Immature natural killer cell (primary cell): ENCODE data around the gene CENPS. TPM values are rescaled to one million over a fixed set of nuclear protein-coding genes. Genes with fewer than 3 reads are reported as not detected.

Source experiments
- DNase-seq, 3 donors: peaks; one replicate each; pipeline ENCODE4 v3.0.0; 2022; ENCODE audit warnings: mixed read lengths in 1 of 3
- H3K27ac Mint-ChIP-seq, 6 donors: one replicate each; pipeline ENCODE4 v1.8.0; 2020; ENCODE audit warnings: mixed read lengths in 6 of 6, mild to moderate bottlenecking in 5 of 6, inconsistent platforms in 4 of 6, moderate library complexity in 3 of 6
- H3K27me3 Mint-ChIP-seq, 3 donors: one replicate each; pipeline ENCODE4 v1.8.0; 2020 to 2021; ENCODE audit warnings: low read depth in 3 of 3, mild to moderate bottlenecking in 3 of 3, mixed read lengths in 3 of 3, moderate library complexity in 3 of 3, inconsistent platforms in 1 of 3
- H3K36me3 Mint-ChIP-seq, 3 donors: one replicate each; pipeline ENCODE4 v1.8.0; 2020; ENCODE audit warnings: mixed read lengths in 3 of 3, inconsistent platforms in 2 of 3, mild to moderate bottlenecking in 2 of 3
- H3K4me1 Mint-ChIP-seq, 2 donors: one replicate each; pipeline ENCODE4 v1.8.0; 2020; ENCODE audit warnings: inconsistent platforms in 2 of 2, mild to moderate bottlenecking in 2 of 2, mixed read lengths in 2 of 2, moderate library complexity in 1 of 2
- H3K4me3 Mint-ChIP-seq, 5 donors: one replicate each; pipeline ENCODE4 v1.8.0; 2020; ENCODE audit warnings: mild to moderate bottlenecking in 5 of 5, mixed read lengths in 5 of 5, inconsistent platforms in 3 of 5, moderate library complexity in 3 of 5
- H3K9me3 Mint-ChIP-seq, 6 donors: one replicate each; pipeline ENCODE4 v1.8.0; 2020; ENCODE audit warnings: mild to moderate bottlenecking in 6 of 6, mixed read lengths in 6 of 6, inconsistent platforms in 4 of 6, moderate library complexity in 3 of 6
- polyA plus RNA-seq, 3 donors: library from polyadenylated mRNA; unstranded; fragments of 300-500 nt; fragmentation: Illumina TruSeq; gene quantifications; one replicate each; pipeline ENCODE4 v1.2.3, GENCODE V29; 2021

Gene CENPS
- polyA plus RNA-seq, 3 donors from 2014 or later, result 7.8 to 12.1 (median 8.1) TPM

DNA sequence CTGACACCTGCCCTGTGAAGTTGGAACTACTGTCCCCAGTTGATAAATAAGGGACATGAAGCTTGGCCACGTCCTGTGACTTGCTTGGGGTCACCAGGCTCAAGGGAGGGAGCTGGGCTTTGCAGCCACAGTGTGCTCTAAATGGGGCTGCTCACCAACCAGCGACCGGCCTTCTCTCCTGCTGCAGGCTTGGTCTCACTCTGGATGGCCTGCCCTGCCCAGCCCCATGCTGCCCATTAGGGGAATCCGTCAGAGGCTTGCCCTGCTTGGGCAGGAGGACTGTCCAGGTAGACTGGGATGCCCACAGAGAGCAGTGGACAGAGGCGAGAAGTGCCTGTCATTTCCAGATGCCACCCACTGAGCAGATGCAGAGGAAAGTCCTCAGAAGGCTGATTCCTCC, 1.2 kb upstream of the CENPS start:
- Mint-ChIP-seq H3K4me3 (peak overlapping the region in 2 of 5 donors; percentile 85 to 90), H3K27me3 (peaks cover 11 to 25% (median 11%) of the 10 kb centered on the region in 3 donors)

DNA sequence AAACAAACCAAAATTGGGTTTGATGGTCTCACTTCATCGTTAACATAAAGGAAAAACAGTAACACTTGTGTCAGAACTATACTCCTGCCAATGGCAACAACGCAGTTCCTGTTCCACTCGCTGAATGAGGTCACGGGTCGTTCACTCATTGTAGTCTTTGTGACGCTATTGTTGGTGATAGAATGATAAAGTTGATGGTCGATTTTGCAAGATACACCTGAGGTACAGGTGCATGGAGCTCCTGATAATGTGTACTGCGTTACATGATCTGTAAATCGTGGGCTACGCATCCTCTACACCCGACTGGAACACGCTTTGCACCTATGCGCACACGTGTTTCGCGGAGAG, 391 bp upstream of the CENPS start:
- no peak for DNase-seq
- H3K36me3 Mint-ChIP-seq, result no peaks in the 10 kb centered on the region
- no peaks in the 10 kb centered on the region for H3K9me3 Mint-ChIP-seq
- peaks cover 11 to 25% (median 11%) of the 10 kb centered on the region in 3 donors for H3K27me3 Mint-ChIP-seq
- peak overlapping the region; percentile 85 to 90 (median 88) for H3K4me3 Mint-ChIP-seq
- H3K27ac Mint-ChIP-seq, result peak overlapping the region; percentile 78 to 95 (median 86)
- H3K4me1 Mint-ChIP-seq, result peaks cover 19 to 22% of the 10 kb centered on the region in 2 donors

More for the DNA sequence above, 1.2 kb upstream of the CENPS start:
- Mint-ChIP-seq H3K36me3 (no peaks in the 10 kb centered on the region), H3K4me1 (peaks cover 19 to 22% of the 10 kb centered on the region in 2 donors), H3K27ac (no peak overlapping the region), H3K9me3 (no peaks in the 10 kb centered on the region)
- DNase-seq, result no peak

DNA sequence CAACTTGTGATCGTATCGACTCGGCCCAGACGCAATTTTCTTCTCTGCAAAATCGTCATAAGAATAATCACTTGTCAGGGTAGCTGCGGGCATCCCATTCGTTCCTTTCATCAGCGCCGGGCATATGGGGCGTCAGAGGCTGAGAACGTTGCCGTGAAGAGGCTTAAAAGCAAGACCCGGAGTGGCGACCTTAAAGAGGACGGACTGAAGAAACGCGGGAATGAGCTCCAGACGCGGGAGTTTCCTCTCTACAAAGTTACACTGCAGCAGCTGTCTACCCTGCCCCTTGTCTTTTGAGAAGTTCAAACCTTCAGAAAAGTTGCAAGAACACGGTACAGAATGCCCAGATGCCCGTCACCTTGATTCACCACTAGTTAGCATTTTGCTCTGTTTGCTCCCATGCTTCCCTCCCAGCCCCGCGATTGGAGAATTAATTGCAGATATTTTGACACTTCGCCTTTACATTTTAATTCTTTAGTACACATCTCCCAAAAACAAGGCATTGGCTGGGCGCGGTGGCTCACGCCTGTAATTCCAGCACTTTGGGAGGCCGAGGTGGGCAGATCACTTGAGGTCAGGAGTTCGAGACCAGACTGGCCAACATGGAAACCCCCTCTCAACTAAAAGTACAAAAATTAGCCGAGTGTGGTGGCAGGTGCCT, 967 bp downstream of the CENPS start:
- H3K4me3 Mint-ChIP-seq, result peak overlapping the region; percentile 85 to 90 (median 88)
- H3K9me3 Mint-ChIP-seq, result no peaks in the 10 kb centered on the region
- H3K27ac Mint-ChIP-seq, result peak overlapping the region; percentile 78 to 93 (median 90)
- H3K36me3 Mint-ChIP-seq, result no peaks in the 10 kb centered on the region
- no peak for DNase-seq
- peaks cover 19 to 22% of the 10 kb centered on the region in 2 donors for H3K4me1 Mint-ChIP-seq
- peaks cover 11 to 25% (median 11%) of the 10 kb centered on the region in 3 donors for H3K27me3 Mint-ChIP-seq

GRCh38 chr1:10432910-10433700, 2.9 kb downstream of the CENPS start:
- no peak for DNase-seq
- H3K27ac Mint-ChIP-seq, result no peak overlapping the region
- peak overlapping the region in 2 of 5 donors; percentile 30 to 51 for H3K4me3 Mint-ChIP-seq
- H3K9me3 Mint-ChIP-seq, result no peaks in the 10 kb centered on the region
- no peaks in the 10 kb centered on the region for H3K36me3 Mint-ChIP-seq
- peaks cover 11 to 25% (median 11%) of the 10 kb centered on the region in 3 donors for H3K27me3 Mint-ChIP-seq
- H3K4me1 Mint-ChIP-seq, result peaks cover 16 to 17% of the 10 kb centered on the region in 2 donors

DNA sequence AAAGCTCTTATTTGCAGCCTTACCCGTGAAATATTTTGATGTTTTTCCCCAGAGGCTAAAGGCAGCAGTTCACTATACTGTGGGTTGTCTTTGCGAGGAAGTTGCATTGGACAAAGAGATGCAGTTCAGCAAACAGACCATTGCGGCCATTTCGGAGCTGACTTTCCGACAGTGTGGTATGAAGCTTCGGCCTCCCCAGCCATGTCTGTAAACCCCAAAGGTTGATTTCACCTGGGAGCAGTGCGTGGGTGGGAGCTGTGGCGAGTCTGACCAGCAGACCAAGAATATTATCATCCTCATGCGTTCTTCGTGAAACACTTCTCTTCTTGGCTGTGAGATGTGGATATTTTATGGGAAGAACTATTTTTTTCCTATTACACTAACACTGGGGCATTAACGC, 3.6 kb downstream of the CENPS start:
- H3K4me1 Mint-ChIP-seq, result peaks cover 16 to 17% of the 10 kb centered on the region in 2 donors
- no peak overlapping the region for H3K4me3 Mint-ChIP-seq
- DNase-seq, result no peak
- no peaks in the 10 kb centered on the region for H3K9me3 Mint-ChIP-seq
- H3K36me3 Mint-ChIP-seq, result no peaks in the 10 kb centered on the region
- peaks cover 9 to 25% (median 11%) of the 10 kb centered on the region in 3 donors for H3K27me3 Mint-ChIP-seq
- H3K27ac Mint-ChIP-seq, result no peak overlapping the region

DNA sequence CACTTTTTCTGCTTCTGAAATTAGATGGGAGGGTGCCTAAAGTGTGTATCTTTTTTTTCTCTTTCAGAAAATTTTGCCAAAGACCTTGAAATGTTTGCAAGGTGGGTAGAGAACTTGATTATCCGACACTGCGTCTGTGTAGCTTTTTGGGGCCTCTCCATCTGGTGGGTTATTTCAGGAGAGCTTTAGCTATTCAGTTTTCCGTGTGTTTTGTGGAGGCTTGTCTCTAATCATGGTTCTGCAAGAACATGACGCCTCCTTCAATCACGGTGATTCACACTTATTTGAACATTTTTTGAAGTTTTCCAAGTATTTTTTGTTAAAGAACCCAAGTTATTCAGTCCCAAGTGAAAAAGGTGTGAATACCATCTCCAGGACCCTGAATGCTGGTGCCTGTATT, 4.4 kb downstream of the CENPS start:
- Mint-ChIP-seq H3K4me3 (no peak overlapping the region), H3K27me3 (peaks cover 9 to 17% (median 11%) of the 10 kb centered on the region in 3 donors), H3K4me1 (peaks cover 16 to 17% of the 10 kb centered on the region in 2 donors), H3K9me3 (no peaks in the 10 kb centered on the region), H3K27ac (no peak overlapping the region), H3K36me3 (no peaks in the 10 kb centered on the region)
- DNase-seq, result no peak

- Mint-ChIP-seq H3K36me3 (no peaks in the 10 kb centered on the region), H3K4me1 (peaks cover 0 to 2% of the 10 kb centered on the region in 2 donors), H3K4me3 (no peak overlapping the region), H3K27ac (peak overlapping the region in 1 of 6 donors; percentile 9), H3K9me3 (no peaks in the 10 kb centered on the region), H3K27me3 (peaks cover 0 to 2% (median 0%) of the 10 kb centered on the region in 3 donors)
- DNase-seq, result no peak
Observed at GRCh38 chr1:10437052-10437451, 6.8 kb downstream of the CENPS start.

DNA sequence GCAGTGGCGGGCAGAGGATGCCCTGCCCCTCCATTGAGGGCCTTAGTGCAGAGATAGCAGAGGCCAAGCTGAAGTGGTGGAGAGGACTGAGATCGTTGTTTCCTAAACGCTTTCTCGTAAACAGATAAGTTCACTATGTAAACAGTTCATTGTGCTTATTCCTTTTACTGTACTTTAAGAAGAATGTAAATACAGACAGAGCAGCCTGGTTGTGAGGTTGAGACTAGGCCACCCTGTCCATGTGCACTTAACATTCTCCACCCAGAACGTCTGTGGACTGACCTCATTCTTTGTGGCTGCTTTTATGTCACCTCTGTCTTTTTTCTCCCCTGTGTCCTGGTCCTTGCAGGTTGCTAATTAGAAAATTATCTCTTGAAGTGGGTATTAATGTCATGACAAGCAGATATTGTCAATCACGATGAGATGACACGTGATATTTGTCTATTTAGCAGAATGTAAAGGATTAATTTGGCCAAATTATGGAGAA, 8.5 kb downstream of the CENPS start:
- no peaks in the 10 kb centered on the region for H3K9me3 Mint-ChIP-seq
- H3K36me3 Mint-ChIP-seq, result no peaks in the 10 kb centered on the region
- DNase-seq, result no peak
- H3K27me3 Mint-ChIP-seq, result no peaks in the 10 kb centered on the region
- no peak overlapping the region for H3K4me3 Mint-ChIP-seq
- no peaks in the 10 kb centered on the region for H3K4me1 Mint-ChIP-seq
- no peak overlapping the region for H3K27ac Mint-ChIP-seq

GRCh38 chr1:10440305-10440704, 10.1 kb downstream of the CENPS start:
- Mint-ChIP-seq H3K4me3 (no peak overlapping the region), H3K4me1 (no peaks in the 10 kb centered on the region)

GRCh38 chr1:10440794-10441193, 10.6 kb downstream of the CENPS start:
- H3K27ac Mint-ChIP-seq, result no peak overlapping the region
- no peak overlapping the region for H3K4me3 Mint-ChIP-seq
- peaks cover 0 to 3% (median 0%) of the 10 kb centered on the region in 3 donors for H3K36me3 Mint-ChIP-seq
- no peak for DNase-seq
- no peaks in the 10 kb centered on the region for H3K9me3 Mint-ChIP-seq
- no peaks in the 10 kb centered on the region for H3K4me1 Mint-ChIP-seq
- no peaks in the 10 kb centered on the region for H3K27me3 Mint-ChIP-seq

More at GRCh38 chr1:10440305-10440704, 10.1 kb downstream of the CENPS start:
- Mint-ChIP-seq H3K27me3 (no peaks in the 10 kb centered on the region), H3K36me3 (peaks cover 0 to 3% (median 0%) of the 10 kb centered on the region in 3 donors), H3K27ac (no peak overlapping the region), H3K9me3 (no peaks in the 10 kb centered on the region)
- DNase-seq, result no peak

DNA sequence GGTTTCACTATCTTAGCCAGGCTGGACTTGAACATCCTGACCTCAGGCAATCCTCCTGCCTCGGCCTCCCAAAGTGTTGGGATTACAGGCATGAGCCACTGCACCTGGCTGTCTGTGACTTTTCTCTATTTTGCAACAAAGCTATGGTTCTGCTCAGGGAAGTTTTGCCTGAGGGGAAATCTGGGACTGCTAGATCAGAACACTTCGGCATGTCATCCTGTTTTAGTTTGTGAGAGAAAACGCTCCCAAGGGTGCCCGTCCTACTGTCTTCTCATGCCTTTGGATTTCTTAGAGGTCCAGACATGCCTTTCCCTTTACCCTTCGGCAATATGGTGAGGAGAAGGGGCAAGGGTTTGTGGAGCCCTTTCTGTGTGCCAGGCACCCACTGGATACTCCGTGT, 14.0 kb downstream of the CENPS start:
- H3K4me3 Mint-ChIP-seq, result no peak overlapping the region
- H3K4me1 Mint-ChIP-seq, result peaks cover 7 to 10% of the 10 kb centered on the region in 2 donors
- no peak for DNase-seq
- H3K27ac Mint-ChIP-seq, result no peak overlapping the region
- H3K9me3 Mint-ChIP-seq, result no peaks in the 10 kb centered on the region
- peaks cover 0 to 4% (median 3%) of the 10 kb centered on the region in 3 donors for H3K36me3 Mint-ChIP-seq
- peaks cover 0 to 2% (median 2%) of the 10 kb centered on the region in 3 donors for H3K27me3 Mint-ChIP-seq

DNA sequence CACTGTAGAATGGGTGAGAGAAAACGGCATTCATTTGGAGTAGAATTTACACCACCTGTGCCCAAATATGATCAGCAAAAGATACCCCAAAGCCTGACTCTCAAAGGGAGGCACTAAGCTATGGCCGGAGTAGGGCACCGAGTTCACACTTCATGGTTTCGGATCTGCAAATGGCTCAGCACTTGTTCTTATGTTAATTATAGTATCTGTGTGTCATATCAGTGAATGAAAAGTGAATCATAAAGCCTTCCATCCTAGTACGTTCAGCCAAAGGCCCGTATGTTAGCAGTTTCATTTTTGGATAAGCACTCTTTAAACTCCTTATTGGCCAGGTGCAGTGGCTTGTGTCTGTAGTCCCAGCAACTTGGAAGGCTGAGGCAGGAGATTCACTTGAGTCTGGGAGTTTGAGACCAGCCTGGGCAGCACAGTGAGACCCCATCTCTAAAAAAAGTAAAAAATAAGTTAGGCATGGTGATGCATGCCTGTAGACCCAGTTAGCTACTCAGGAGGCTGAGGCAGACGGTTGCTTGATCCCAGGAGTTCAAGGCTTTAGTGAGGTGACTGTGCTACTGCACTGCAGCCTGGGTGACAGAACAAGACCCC, 14.7 kb downstream of the CENPS start:
- H3K4me1 Mint-ChIP-seq, result peaks cover 7 to 10% of the 10 kb centered on the region in 2 donors
- no peak overlapping the region for H3K27ac Mint-ChIP-seq
- DNase-seq, result no peak
- H3K4me3 Mint-ChIP-seq, result no peak overlapping the region
- peaks cover 0 to 5% (median 2%) of the 10 kb centered on the region in 3 donors for H3K27me3 Mint-ChIP-seq
- H3K36me3 Mint-ChIP-seq, result peaks cover 0 to 7% (median 4%) of the 10 kb centered on the region in 3 donors
- H3K9me3 Mint-ChIP-seq, result no peaks in the 10 kb centered on the region

- peak in 2 of 3 donors; percentile 34 to 46 for DNase-seq
Observed at GRCh38 chr1:10446790-10447422, 16.7 kb downstream of the CENPS start.

More at GRCh38 chr1:10446790-10447422, 16.7 kb downstream of the CENPS start:
- peaks cover 0 to 7% (median 4%) of the 10 kb centered on the region in 3 donors for H3K36me3 Mint-ChIP-seq
- no peaks in the 10 kb centered on the region for H3K9me3 Mint-ChIP-seq
- H3K27ac Mint-ChIP-seq, result peak overlapping the region in 3 of 6 donors; percentile 2 to 40 (median 33)
- peaks cover 2 to 5% (median 4%) of the 10 kb centered on the region in 3 donors for H3K27me3 Mint-ChIP-seq
- peak overlapping the region in 3 of 5 donors; percentile 38 to 64 (median 39) for H3K4me3 Mint-ChIP-seq
- H3K4me1 Mint-ChIP-seq, result peaks cover 7 to 10% of the 10 kb centered on the region in 2 donors
